AG09309 (cell line): ENCODE measurements around the gene CCT7.

Experiments used
- DNase-seq: peaks from one replicate; pipeline ENCODE4 v3.0.0-alpha.2; 2010; ENCODE audit warnings: low read depth
- H3K4me3 ChIP-seq: 2 replicates; pipeline ENCODE4 v1.5.1; 2011; ENCODE audit warnings: mild to moderate bottlenecking, low read depth, low read length, moderate library complexity; ENCODE audit not compliant: control insufficient read depth
- TF ChIP-seq, protein P1 (sequence below): IDR thresholded peaks from 2 replicates; pipeline ENCODE4 v1.5.1; 2011; ENCODE audit warnings: mild to moderate bottlenecking, low read depth, low read length, inconsistent platforms; ENCODE audit not compliant: insufficient read depth, control insufficient read depth; ENCODE audit errors: missing control alignments

Gene CCT7

DNA sequence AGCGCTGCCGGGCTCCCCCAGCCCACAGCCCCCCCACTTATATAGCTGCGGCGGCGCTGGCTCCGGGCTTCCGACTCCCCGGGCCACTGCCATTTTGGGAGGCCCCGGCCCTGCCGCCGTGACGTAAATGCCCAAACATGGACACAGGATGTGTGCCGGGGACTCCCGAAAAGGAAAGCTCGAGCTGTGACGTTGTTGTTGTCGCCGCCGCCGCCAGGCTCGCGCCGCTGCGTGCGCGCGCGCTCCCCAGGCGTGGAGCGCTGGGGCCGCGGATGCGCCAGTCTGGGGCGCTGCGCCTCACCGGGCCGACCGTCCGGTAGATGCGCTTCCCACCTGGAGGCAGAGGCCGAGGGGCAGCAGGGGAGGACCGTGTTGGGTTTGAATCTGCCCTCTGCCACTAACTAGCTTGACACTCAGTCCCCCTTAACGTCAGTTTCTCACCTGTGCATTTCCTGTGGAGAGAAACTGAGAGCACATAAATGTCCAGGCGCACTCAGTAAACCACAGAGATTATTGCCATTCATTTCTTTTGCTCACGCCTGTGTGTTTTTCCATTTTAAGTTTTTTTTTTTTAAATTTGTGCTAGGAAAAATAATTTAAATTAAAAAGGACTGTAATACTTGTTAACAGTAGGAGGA, 59.5 kb downstream of the CCT7 start, which contains the start of gene EGR4:
Gene EGR4 (minus strand): TSS at position 15 of the 638 bp plus-strand sequence. CDS start 231 bp downstream, outside the sequence.
- no peak for DNase-seq
- TF ChIP-seq, protein P1, sequence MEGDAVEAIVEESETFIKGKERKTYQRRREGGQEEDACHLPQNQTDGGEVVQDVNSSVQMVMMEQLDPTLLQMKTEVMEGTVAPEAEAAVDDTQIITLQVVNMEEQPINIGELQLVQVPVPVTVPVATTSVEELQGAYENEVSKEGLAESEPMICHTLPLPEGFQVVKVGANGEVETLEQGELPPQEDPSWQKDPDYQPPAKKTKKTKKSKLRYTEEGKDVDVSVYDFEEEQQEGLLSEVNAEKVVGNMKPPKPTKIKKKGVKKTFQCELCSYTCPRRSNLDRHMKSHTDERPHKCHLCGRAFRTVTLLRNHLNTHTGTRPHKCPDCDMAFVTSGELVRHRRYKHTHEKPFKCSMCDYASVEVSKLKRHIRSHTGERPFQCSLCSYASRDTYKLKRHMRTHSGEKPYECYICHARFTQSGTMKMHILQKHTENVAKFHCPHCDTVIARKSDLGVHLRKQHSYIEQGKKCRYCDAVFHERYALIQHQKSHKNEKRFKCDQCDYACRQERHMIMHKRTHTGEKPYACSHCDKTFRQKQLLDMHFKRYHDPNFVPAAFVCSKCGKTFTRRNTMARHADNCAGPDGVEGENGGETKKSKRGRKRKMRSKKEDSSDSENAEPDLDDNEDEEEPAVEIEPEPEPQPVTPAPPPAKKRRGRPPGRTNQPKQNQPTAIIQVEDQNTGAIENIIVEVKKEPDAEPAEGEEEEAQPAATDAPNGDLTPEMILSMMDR = no peak
- peak within 1 kb of the TSS; percentile 22 for H3K4me3 ChIP-seq

DNA sequence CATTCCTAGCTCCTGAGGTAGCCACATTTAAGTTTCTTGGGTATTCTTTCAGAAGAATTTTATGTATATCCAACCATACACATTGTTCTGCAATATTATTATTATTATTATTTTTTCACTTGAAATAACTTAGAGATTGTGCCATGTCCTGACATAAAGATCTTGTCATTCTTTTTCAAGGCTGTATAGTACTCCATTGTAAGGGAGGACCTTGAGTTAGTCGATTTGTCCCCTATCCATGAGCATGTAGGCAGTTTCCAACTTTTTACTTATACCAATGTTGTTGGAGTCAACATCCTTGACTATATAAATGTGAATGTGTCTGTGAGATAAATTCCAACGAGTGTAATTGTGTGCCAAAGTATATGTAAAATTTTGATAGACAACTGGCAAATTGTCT, 60.1 kb downstream of the CCT7 start:
- DNase-seq = no peak
- TF ChIP-seq, protein P1 = no peak
- H3K4me3 ChIP-seq = no peak overlapping the region

DNA sequence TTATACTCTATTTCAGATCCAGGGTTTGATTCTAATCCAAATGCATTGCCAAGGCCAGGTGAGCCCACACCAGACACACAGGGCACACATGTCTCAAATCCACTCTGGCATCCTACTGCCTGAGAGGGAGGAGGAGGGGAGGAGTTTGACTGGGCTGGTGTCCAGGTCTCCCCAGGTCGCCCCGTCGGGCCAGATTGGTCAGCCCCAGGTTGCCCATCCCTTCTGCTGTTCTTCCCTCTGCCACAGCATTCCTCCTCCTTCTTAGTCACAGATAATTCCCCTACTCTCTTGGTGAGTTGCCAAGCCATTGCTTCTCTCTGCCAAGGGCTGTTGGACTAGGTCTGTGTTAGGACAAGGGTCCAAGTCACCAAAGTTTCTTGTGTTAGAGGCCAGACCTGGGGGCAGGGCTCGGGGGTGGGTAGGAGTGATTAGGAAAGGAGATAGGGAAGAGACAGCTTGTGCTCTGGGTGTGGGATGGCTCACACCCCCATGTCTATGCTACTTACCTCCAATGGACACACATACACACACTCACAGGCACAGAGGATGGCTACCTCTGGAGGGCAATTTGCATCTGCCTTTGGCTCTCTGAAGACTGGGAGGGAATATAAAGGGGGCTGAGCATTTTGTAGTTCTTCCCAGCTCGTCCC, 61.8 kb downstream of the CCT7 start:
- no peak for DNase-seq
- H3K4me3 ChIP-seq = no peak overlapping the region
- TF ChIP-seq, protein P1 = no peak

DNA sequence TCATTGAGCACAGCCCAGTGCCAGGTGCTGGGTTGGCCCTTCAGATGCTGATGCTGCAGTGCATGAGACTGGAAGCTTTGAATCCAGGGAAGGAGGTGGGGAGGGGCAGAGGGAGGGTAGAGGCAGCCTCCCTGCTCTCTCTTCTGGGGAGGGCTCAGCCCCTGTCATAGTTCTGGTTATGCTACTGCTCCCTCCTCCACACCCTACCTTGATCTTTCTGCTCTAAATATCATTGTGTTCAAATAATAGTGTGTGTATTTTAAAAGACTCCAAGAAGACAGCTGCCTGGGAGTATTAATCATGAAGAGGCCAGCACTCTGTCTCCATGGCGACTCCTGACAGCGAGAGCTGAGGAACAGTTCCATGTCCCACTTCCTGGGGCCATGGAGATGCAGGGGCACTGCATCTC, 63.0 kb downstream of the CCT7 start:
- no peak overlapping the region for H3K4me3 ChIP-seq
- no peak for DNase-seq
- TF ChIP-seq, protein P1 = no peak

DNA sequence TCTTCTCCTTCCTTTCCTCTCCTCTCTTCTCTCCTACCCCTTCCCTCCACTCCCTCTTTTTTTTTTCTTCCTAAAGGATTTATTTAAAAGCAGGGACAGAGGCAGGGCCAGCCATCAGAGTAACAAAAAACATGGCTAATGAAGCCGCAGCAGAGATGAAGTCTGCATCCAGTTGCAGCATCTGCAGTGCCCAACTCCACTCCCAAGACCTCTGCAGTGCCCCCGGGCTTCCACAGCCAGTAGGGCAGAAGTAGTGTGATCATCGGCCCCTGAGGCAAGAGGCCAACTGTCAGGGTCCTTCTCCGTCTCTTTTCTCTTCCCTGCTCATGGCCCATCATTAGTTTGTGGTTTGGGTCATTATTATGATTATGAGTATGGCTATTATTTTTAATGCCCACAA, 63.5 kb downstream of the CCT7 start:
- no peak overlapping the region for H3K4me3 ChIP-seq
- no peak for DNase-seq
- TF ChIP-seq, protein P1 = no peak

DNA sequence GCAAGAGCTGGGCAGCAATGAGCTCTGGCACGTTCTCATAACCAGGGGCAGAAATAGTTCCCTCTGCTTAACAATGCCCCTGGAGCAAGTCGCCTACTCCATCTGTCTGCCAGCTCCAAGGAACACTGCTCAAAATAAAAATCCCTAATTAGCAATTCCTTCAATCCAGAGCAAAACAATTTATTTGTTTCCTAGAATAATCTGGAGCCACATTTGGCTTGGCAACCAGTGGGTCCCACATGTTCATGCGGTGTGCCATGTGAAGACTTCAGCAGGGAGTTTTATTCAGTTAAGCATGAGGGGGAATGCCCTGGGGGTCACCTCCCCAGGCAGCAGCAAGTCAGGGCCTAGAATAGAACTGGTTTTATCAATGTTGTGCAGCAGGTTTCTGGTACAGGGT, 66.8 kb downstream of the CCT7 start:
- TF ChIP-seq, protein P1 = no peak
- DNase-seq = no peak
- H3K4me3 ChIP-seq = no peak overlapping the region
